Gastrocnemius medialis (tissue), 4 donors: ENCODE measurements around the gene LPCAT1.

Experiments used
- CTCF ChIP-seq, 5 experiments: fragments of 450-650 bp in 3 of 5; fragments of 200-600 bp in 2 of 5; sonication (generic) in 2 of 5; IDR thresholded peaks in 4 of 5; conservative IDR thresholded peaks in 1 of 5; 1 replicate in 4 of 5; 2 replicates in 1 of 5; pipeline ENCODE4 v1.5.1; 2016 to 2019; ENCODE audit warnings: antibody characterized with exemption in 5 of 5, mild to moderate bottlenecking in 3 of 5, moderate library complexity in 3 of 5
- POLR2A ChIP-seq, 2 donors: fragments of 450-650 bp; IDR thresholded peaks; one replicate each; pipeline ENCODE4 v1.6.1; 2017; ENCODE audit warnings: antibody characterized with exemption in 2 of 2, mild to moderate bottlenecking in 2 of 2, moderate library complexity in 2 of 2

GRCh38 chr5:1510631-1511030, 13.1 kb downstream of the LPCAT1 start:
- TF ChIP-seq CTCF (IDR thresholded peaks at IDR 0.05 in 4 of 5, conservative IDR thresholded peaks at IDR 0.05 in 1 of 5) (no peak), POLR2A (IDR thresholded peaks at IDR 0.05) (no peak)
